C4-2B (cell line): ENCODE results near the gene ETNK2.

Experiments
- CTCF ChIP-seq: fragments of 450-650 bp; conservative IDR thresholded peaks from 2 replicates; pipeline ENCODE4 v1.5.1; 2017; ENCODE audit warnings: mild to moderate bottlenecking
- ZFX ChIP-seq: fragments of 450-650 bp; IDR thresholded peaks from 2 replicates; pipeline ENCODE4 v1.6.1; 2017

GRCh38 chr1:204085876-204086275, 66.0 kb downstream of the ETNK2 start:
- TF ChIP-seq CTCF (no peak), ZFX (no peak)
